Measurements from ENCODE around the gene SLC4A4.

GRCh38 chr4:71338846-71339593, at the start of gene SLC4A4:
- no peak for TF ChIP-seq CTCF (IDR thresholded peaks at IDR 0.05; ENCODE audit: low read depth, low read length)
- TF ChIP-seq POLR2A (IDR thresholded peaks at IDR 0.05; ENCODE audit: extremely low read depth, insufficient read length) = no peak
